ENCODE measurements around the gene METRN.
A peak's percentile ranks its signal among the peaks of the same experiment; 100 is the strongest.

METRN gene

DNA sequence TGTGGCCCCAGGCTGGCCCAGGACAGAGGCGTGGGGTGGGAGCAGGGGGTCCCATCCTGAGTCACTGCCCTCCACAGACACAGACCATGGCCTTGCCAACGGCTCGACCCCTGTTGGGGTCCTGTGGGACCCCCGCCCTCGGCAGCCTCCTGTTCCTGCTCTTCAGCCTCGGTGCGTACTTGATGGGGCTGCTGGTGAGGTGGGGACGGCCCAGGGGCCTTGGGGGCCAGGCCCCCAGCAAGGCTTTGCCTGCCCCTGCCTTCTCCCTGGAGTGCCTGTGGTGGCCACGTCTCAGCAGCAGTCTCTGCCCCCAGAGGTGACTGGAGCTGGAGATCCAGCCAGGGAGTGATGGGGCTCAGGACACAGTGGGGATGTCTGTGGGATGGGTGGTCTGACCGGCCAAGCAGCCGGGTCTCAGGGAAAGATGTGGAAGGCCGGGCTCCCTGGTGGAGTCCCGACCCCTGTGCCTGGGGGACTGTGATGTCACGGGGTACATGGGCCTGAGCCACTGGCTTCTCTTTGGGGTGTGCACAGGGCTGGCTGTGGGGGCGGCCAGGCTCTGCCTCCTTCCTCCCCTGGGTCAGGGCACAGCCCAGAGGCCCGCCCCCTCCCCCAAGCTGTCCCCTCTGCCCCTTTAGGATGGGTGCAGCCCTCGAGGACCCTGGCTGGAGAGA, 47.8 kb downstream of the METRN start:
- H3K4me3 ChIP-seq (ENCODE audit: severe bottlenecking) = no peak overlapping the region
- no peak overlapping the region for H3K27ac ChIP-seq (ENCODE audit: poor library complexity, severe bottlenecking)
- TF ChIP-seq, protein P1, sequence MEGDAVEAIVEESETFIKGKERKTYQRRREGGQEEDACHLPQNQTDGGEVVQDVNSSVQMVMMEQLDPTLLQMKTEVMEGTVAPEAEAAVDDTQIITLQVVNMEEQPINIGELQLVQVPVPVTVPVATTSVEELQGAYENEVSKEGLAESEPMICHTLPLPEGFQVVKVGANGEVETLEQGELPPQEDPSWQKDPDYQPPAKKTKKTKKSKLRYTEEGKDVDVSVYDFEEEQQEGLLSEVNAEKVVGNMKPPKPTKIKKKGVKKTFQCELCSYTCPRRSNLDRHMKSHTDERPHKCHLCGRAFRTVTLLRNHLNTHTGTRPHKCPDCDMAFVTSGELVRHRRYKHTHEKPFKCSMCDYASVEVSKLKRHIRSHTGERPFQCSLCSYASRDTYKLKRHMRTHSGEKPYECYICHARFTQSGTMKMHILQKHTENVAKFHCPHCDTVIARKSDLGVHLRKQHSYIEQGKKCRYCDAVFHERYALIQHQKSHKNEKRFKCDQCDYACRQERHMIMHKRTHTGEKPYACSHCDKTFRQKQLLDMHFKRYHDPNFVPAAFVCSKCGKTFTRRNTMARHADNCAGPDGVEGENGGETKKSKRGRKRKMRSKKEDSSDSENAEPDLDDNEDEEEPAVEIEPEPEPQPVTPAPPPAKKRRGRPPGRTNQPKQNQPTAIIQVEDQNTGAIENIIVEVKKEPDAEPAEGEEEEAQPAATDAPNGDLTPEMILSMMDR (IDR thresholded peaks at IDR 0.05; ENCODE audit: poor library complexity, severe bottlenecking) = no peak
- ATAC-seq (ENCODE audit: low read depth) (no peak), DNase-seq (ENCODE audit: low spot score) (no peak)
- no peaks in the 10 kb centered on the region for H3K36me3 ChIP-seq (ENCODE audit: low read depth)
- no peaks in the 10 kb centered on the region for H3K27me3 ChIP-seq (ENCODE audit: insufficient read depth, poor library complexity, severe bottlenecking)
- peaks cover 23% of the 10 kb centered on the region for H3K4me1 ChIP-seq (ENCODE audit: insufficient read depth, poor library complexity, severe bottlenecking)
- no peaks in the 10 kb centered on the region for H3K9me3 ChIP-seq (ENCODE audit: severe bottlenecking)

DNA sequence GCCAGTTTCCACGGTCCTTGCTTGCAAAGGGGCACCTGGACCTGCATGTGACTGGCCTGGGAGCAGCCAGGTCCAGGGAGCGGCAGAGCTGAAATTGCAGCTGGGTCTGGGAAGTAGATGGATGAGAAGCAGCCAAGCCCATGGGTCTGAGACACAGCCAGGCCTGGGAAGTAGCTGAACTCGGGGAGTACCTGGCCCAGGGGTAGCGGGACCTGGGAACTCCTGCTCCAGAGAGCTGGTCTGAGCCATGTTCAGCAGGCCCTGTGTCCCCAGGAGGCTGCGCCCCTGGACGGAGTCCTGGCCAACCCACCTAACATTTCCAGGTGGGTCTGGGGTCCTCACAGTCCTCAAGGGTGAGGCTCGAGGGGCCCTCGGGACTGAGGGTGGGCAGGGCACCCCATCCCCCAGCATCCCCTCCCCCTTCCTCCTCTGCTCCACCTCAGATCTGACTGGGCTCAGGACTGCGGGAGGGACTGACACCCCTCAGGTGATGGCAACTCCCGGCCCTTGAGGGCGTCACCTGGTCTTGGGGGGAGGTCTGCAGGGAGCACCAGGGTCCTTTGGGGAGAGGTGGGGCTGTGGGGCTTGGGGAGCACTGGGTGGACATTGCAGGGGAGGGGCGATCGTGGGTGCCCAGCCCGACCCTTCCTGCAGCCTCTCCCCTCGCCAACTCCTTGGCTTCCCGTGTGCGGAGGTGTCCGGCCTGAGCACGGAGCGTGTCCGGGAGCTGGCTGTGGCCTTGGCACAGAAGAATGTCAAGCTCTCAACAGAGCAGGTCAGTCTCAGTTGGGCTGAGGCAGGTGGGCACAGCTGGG, 48.7 kb downstream of the METRN start:
- H3K36me3 ChIP-seq (ENCODE audit: low read depth) = no peaks in the 10 kb centered on the region
- H3K9me3 ChIP-seq (ENCODE audit: severe bottlenecking) = no peaks in the 10 kb centered on the region
- TF ChIP-seq, protein P1 (IDR thresholded peaks at IDR 0.05; ENCODE audit: poor library complexity, severe bottlenecking) = no peak
- ATAC-seq (ENCODE audit: low read depth) = 0 out of 3 replicates have a peak, but pooled peaks have one; percentile 3
- no peak overlapping the region for H3K27ac ChIP-seq (ENCODE audit: poor library complexity, severe bottlenecking)
- no peak overlapping the region for H3K4me3 ChIP-seq (ENCODE audit: severe bottlenecking)
- DNase-seq (ENCODE audit: low spot score) = no peak
- H3K27me3 ChIP-seq (ENCODE audit: insufficient read depth, poor library complexity, severe bottlenecking) = no peaks in the 10 kb centered on the region
- peaks cover 20% of the 10 kb centered on the region for H3K4me1 ChIP-seq (ENCODE audit: insufficient read depth, poor library complexity, severe bottlenecking)

DNA sequence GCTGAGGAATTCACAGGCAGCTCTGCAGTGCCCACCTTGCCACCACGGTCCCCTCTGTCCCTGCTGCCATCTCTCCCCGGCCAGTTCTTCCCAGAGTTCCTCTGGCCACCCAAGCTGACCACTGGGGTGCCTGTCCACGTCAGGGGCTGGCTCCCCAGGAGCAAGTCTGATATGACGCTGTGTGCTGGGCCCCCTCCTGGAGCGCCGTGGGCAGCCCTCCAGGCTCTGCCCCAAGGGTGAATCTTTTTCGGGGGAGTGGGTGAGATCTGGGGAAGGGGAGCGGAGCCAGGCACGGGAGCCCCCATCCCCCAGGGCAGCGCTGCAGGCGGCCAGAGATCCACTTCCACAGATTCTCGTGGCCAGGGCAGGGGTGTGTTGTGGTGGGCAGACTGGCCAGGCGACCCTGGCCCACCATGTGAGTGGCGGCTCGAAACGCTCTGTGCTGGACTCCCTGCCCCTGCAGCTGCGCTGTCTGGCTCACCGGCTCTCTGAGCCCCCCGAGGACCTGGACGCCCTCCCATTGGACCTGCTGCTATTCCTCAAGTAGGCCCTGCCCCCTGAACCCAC, 49.3 kb downstream of the METRN start:
- peaks cover 20% of the 10 kb centered on the region for H3K4me1 ChIP-seq (ENCODE audit: insufficient read depth, poor library complexity, severe bottlenecking)
- no peak overlapping the region for H3K27ac ChIP-seq (ENCODE audit: poor library complexity, severe bottlenecking)
- ATAC-seq (ENCODE audit: low read depth) (no peak), DNase-seq (ENCODE audit: low spot score) (no peak)
- no peaks in the 10 kb centered on the region for H3K27me3 ChIP-seq (ENCODE audit: insufficient read depth, poor library complexity, severe bottlenecking)
- H3K36me3 ChIP-seq (ENCODE audit: low read depth) = no peaks in the 10 kb centered on the region
- TF ChIP-seq, protein P1 (IDR thresholded peaks at IDR 0.05; ENCODE audit: poor library complexity, severe bottlenecking) = no peak
- H3K4me3 ChIP-seq (ENCODE audit: severe bottlenecking) = no peak overlapping the region
- H3K9me3 ChIP-seq (ENCODE audit: severe bottlenecking) = no peaks in the 10 kb centered on the region

DNA sequence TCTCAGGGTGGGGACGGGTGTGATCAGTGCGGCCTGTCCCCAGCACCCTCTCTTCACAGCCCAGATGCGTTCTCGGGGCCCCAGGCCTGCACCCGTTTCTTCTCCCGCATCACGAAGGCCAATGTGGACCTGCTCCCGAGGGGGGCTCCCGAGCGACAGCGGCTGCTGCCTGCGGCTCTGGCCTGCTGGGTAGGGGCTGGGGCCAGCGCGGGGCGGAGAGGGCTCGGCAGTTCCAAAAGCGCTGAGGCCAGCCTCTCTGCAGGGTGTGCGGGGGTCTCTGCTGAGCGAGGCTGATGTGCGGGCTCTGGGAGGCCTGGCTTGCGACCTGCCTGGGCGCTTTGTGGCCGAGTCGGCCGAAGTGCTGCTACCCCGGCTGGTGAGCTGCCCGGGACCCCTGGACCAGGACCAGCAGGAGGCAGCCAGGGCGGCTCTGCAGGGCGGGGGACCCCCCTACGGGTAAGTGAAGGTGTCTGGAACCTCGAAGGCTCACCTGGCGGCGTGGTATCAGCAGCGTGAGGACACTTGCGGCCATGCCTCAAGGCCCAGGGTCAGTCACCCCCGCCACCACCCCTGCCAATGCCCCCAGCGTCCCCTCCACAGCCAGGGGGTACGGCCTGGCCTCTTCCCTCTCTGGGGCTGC, 50.0 kb downstream of the METRN start:
- ATAC-seq (ENCODE audit: low read depth) = no peak
- DNase-seq (ENCODE audit: low spot score) = peak; percentile 63
- no peaks in the 10 kb centered on the region for H3K27me3 ChIP-seq (ENCODE audit: insufficient read depth, poor library complexity, severe bottlenecking)
- no peaks in the 10 kb centered on the region for H3K36me3 ChIP-seq (ENCODE audit: low read depth)
- H3K27ac ChIP-seq (ENCODE audit: poor library complexity, severe bottlenecking) = no peak overlapping the region
- H3K4me1 ChIP-seq (ENCODE audit: insufficient read depth, poor library complexity, severe bottlenecking) = peaks cover 14% of the 10 kb centered on the region
- no peaks in the 10 kb centered on the region for H3K9me3 ChIP-seq (ENCODE audit: severe bottlenecking)
- TF ChIP-seq, protein P1 (IDR thresholded peaks at IDR 0.05; ENCODE audit: poor library complexity, severe bottlenecking) = no peak
- no peak overlapping the region for H3K4me3 ChIP-seq (ENCODE audit: severe bottlenecking)
